Fibroblast of pulmonary artery (primary cell): ENCODE data around the gene UBL3.

Experiments
- DNase-seq: peaks from one replicate; pipeline ENCODE4 v3.0.0-alpha.2; 2010; ENCODE audit warnings: low read depth
- H3K4me3 ChIP-seq: replicated peaks from 2 replicates; pipeline ENCODE4 v1.5.1; 2011; ENCODE audit warnings: low read depth, mild to moderate bottlenecking, control low read depth, low read length, moderate library complexity
- CTCF ChIP-seq: IDR thresholded peaks from 2 replicates; pipeline ENCODE4 v1.5.1; 2011; ENCODE audit warnings: mild to moderate bottlenecking, control low read depth, low read length, inconsistent platforms; ENCODE audit errors: missing control alignments

The UBL3 gene

GRCh38 chr13:29791997-29792780 is 58.2 kb downstream of the UBL3 start:
- no peak for DNase-seq
- no peak for TF ChIP-seq CTCF
- no peak overlapping the region for H3K4me3 ChIP-seq

- DNase-seq, result no peak
- H3K4me3 ChIP-seq, result no peak overlapping the region
- TF ChIP-seq CTCF, result no peak
These were observed 58.9 kb downstream of the UBL3 start for GRCh38 chr13:29791508-29791907.

GRCh38 chr13:29786698-29787097 is 63.7 kb downstream of the UBL3 start:
- no peak for TF ChIP-seq CTCF
- H3K4me3 ChIP-seq, result no peak overlapping the region
- DNase-seq, result no peak

- no peak for TF ChIP-seq CTCF
These were observed 64.4 kb downstream of the UBL3 start for GRCh38 chr13:29785978-29786377.

GRCh38 chr13:29782798-29783197 is 67.6 kb downstream of the UBL3 start:
- no peak overlapping the region for H3K4me3 ChIP-seq
- no peak for TF ChIP-seq CTCF
- no peak for DNase-seq

More at GRCh38 chr13:29785978-29786377, 64.4 kb downstream of the UBL3 start:
- H3K4me3 ChIP-seq, result no peak overlapping the region
- DNase-seq, result no peak

GRCh38 chr13:29774830-29775229 is 75.6 kb downstream of the UBL3 start:
- no peak overlapping the region for H3K4me3 ChIP-seq
- TF ChIP-seq CTCF, result no peak
- DNase-seq, result no peak

GRCh38 chr13:29771247-29771646 is 79.2 kb downstream of the UBL3 start:
- DNase-seq, result peak; percentile 59
- TF ChIP-seq CTCF, result peak; percentile 41
- no peak overlapping the region for H3K4me3 ChIP-seq
